Measurements from ENCODE around the gene SAT2. TPM values are rescaled to one million over a fixed set of nuclear protein-coding genes. Genes with fewer than 3 reads are reported as not detected.

Gene SAT2
- total and polyA plus RNA-seq, 2 of the 13 experiments (the other 11 are each of a cell fraction or from before 2014, with no cell fraction given), result 37.6 to 93.7 TPM

DNA sequence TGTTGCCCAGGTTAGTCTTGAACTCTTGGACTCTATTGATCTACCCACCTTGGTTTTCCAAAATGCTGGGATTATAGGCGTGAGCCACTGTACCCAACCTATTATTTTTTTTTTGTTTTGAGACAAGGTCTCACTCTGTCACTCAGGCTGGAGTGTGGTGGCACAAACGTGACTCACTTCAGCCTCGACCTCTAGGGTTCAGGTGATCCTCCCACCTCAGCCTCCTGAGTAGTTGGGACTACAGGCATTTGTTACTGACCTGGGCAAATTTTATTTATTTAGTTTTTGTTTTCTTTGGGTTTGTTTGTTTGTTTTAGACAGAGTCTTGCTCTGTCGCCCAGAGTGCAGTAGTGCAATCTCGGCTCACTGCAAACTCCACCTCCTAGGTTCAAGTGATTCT lies 4.0 kb downstream of the SAT2 start:
- H2AFZ ChIP-seq (ENCODE audit: low read length), result no peak overlapping the region
- ATAC-seq (no peak), FAIRE-seq (peak; percentile 66), DNase-seq (ENCODE audit: low spot score) (no peak)
- no peak overlapping the region for H3K4me3 ChIP-seq (replicated peaks in 1 of 3; ENCODE audit: insufficient read depth in 1 of 3, low read depth in 2 of 3, low read length in 3 of 3)
- CTCF ChIA-PET (ENCODE audit: low intra/inter-chr PET ratio, low total read pairs), result no interaction called here
- 14% methylated on average over 5 of the region's 5 CpGs for WGBS (ENCODE audit: low lambda C conversion rate)
- no peaks in the 10 kb centered on the region; a peak in 1 of 5 replicates for H3K27me3 ChIP-seq (ENCODE audit: control insufficient read depth in 1 of 2, insufficient read depth in 2 of 2, low read length in 2 of 2)
- no peak overlapping the region for H3K9ac ChIP-seq (ENCODE audit: insufficient read depth, low read depth, low read length)
- POLR2A ChIA-PET, result interaction anchor here (0.7 to 2.8 kb wide), 2 partner anchors 9 to 63 kb away, joined by 5 to 6 read pairs; partner anchors contain the start of genes FXR2 and TP53
- no TSS peak for BruUV-seq (replicated peaks)
- intact Hi-C loops (cut with micrococcal nuclease; ENCODE audit: unreplicated experiment) (no loop called here), in situ Hi-C loops (cut with HindIII; ENCODE audit: extremely low pct_ligation_motif_present, low pct_unique_long_range_greater_than_20kb) (no loop called here)
- peak; percentile 72; the same call in 1 of the 2 replicates for TF ChIP-seq ZMYM3 (CRISPR knock-in tag; IDR thresholded peaks at IDR 0.05)
- peak; percentile 58; the same call in 1 of the 2 replicates for TF ChIP-seq FOSL2 (CRISPR knock-in tag; IDR thresholded peaks at IDR 0.05)
- no peak for TF ChIP-seq ADNP (CRISPR knock-in tag; IDR thresholded peaks at IDR 0.05)
- peak; percentile 23; the same call in 1 of the 2 replicates for TF ChIP-seq RARA (CRISPR knock-in tag; IDR thresholded peaks at IDR 0.05)
- TF ChIP-seq PITX1 (CRISPR knock-in tag; IDR thresholded peaks at IDR 0.05), result no peak
- TF ChIP-seq NCOR1 (IDR thresholded peaks at IDR 0.05; ENCODE audit: borderline replicate concordance, low read length), result no peak
- TF ChIP-seq, protein P1, sequence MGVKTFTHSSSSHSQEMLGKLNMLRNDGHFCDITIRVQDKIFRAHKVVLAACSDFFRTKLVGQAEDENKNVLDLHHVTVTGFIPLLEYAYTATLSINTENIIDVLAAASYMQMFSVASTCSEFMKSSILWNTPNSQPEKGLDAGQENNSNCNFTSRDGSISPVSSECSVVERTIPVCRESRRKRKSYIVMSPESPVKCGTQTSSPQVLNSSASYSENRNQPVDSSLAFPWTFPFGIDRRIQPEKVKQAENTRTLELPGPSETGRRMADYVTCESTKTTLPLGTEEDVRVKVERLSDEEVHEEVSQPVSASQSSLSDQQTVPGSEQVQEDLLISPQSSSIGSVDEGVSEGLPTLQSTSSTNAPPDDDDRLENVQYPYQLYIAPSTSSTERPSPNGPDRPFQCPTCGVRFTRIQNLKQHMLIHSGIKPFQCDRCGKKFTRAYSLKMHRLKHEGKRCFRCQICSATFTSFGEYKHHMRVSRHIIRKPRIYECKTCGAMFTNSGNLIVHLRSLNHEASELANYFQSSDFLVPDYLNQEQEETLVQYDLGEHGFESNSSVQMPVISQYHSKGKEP (CRISPR knock-in tag; IDR thresholded peaks at IDR 0.05), result no peak
- 0 out of 2 replicates have a peak, but pooled peaks have one; percentile 36 for TF ChIP-seq KDM1A (CRISPR knock-in tag; IDR thresholded peaks at IDR 0.05)
- TF ChIP-seq MYC (CRISPR knock-in tag; IDR thresholded peaks at IDR 0.05; ENCODE audit: borderline replicate concordance), result no peak
- TF ChIP-seq, protein P2, sequence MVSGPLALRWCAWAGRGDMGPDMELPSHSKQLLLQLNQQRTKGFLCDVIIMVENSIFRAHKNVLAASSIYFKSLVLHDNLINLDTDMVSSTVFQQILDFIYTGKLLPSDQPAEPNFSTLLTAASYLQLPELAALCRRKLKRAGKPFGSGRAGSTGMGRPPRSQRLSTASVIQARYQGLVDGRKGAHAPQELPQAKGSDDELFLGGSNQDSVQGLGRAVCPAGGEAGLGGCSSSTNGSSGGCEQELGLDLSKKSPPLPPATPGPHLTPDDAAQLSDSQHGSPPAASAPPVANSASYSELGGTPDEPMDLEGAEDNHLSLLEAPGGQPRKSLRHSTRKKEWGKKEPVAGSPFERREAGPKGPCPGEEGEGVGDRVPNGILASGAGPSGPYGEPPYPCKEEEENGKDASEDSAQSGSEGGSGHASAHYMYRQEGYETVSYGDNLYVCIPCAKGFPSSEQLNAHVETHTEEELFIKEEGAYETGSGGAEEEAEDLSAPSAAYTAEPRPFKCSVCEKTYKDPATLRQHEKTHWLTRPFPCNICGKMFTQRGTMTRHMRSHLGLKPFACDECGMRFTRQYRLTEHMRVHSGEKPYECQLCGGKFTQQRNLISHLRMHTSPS (CRISPR knock-in tag; IDR thresholded peaks at IDR 0.05; ENCODE audit: low read depth), result peak; percentile 37; the same call in 1 of the 2 replicates
- TF ChIP-seq FLYWCH1 (CRISPR knock-in tag; IDR thresholded peaks at IDR 0.05), result no peak
- no peak for TF ChIP-seq ZNF652 (CRISPR knock-in tag; IDR thresholded peaks at IDR 0.05; ENCODE audit: borderline replicate concordance, low read depth)
- TF ChIP-seq ZNF670 (CRISPR knock-in tag; IDR thresholded peaks at IDR 0.05; ENCODE audit: borderline replicate concordance), result no peak; the same call in 1 of the 2 replicates
- no peak for TF ChIP-seq SOX6 (IDR thresholded peaks at IDR 0.05)
- peak; percentile 23; the same call in 1 of the 2 replicates for TF ChIP-seq SOX6 (CRISPR knock-in tag; IDR thresholded peaks at IDR 0.05)
- peak; percentile 23; the same call in 1 of the 2 replicates for TF ChIP-seq HNF4A (CRISPR knock-in tag; IDR thresholded peaks at IDR 0.05)
- TF ChIP-seq NFE2L2 (IDR thresholded peaks at IDR 0.05; ENCODE audit: low read length), result no peak
- no peak for TF ChIP-seq ZNF337 (CRISPR knock-in tag; IDR thresholded peaks at IDR 0.05; ENCODE audit: borderline replicate concordance, low read depth)
- no peak for TF ChIP-seq HOXD1 (CRISPR knock-in tag; IDR thresholded peaks at IDR 0.05)
- peak; percentile 52; the same call in 1 of the 2 replicates for TF ChIP-seq BHLHE40 (IDR thresholded peaks at IDR 0.05; ENCODE audit: low read length)
- peak; percentile 40; the same call in 1 of the 2 replicates for TF ChIP-seq GATAD2A (CRISPR knock-in tag; IDR thresholded peaks at IDR 0.05)
- TF ChIP-seq ZNF160 (CRISPR knock-in tag; IDR thresholded peaks at IDR 0.05), result no peak
- TF ChIP-seq, protein P3, sequence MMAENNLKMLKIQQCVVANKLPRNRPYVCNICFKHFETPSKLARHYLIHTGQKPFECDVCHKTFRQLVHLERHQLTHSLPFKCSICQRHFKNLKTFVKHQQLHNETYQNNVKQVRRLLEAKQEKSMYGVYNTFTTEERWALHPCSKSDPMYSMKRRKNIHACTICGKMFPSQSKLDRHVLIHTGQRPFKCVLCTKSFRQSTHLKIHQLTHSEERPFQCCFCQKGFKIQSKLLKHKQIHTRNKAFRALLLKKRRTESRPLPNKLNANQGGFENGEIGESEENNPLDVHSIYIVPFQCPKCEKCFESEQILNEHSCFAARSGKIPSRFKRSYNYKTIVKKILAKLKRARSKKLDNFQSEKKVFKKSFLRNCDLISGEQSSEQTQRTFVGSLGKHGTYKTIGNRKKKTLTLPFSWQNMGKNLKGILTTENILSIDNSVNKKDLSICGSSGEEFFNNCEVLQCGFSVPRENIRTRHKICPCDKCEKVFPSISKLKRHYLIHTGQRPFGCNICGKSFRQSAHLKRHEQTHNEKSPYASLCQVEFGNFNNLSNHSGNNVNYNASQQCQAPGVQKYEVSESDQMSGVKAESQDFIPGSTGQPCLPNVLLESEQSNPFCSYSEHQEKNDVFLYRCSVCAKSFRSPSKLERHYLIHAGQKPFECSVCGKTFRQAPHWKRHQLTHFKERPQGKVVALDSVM (CRISPR knock-in tag; IDR thresholded peaks at IDR 0.05), result peak; percentile 98
- H3K79me2 ChIP-seq (ENCODE audit: insufficient read depth, low read length), result peaks cover 15% of the 10 kb centered on the region
- H3K4me1 ChIP-seq (ENCODE audit: insufficient read depth, low read length), result peaks cover 46% of the 10 kb centered on the region
- no peak overlapping the region for H3K27ac ChIP-seq (ENCODE audit: extremely low read length, insufficient read depth, low read length)
- no peaks in the 10 kb centered on the region for H3K9me3 ChIP-seq (ENCODE audit: low read length)
- no peaks in the 10 kb centered on the region for H4K20me1 ChIP-seq (ENCODE audit: insufficient read depth, low read length)
- no peaks in the 10 kb centered on the region for H3K36me3 ChIP-seq (replicated peaks in 1 of 2; ENCODE audit: control insufficient read depth in 1 of 2, insufficient read depth in 2 of 2, low read length in 2 of 2)
- H3K4me2 ChIP-seq (ENCODE audit: low read depth, low read length), result no peak overlapping the region

Data from HepG2 (cell line).